OCI-LY7 (cell line): ENCODE data around the gene PDE9A. TPM values are rescaled to one million over a fixed set of nuclear protein-coding genes. Genes with fewer than 3 reads are reported as not detected.

Experiments
- BruUV-seq: library from RNA; stranded (reverse); fragments of 400-500 nt; replicated peaks from 2 replicates; lab custom pipeline; 2021; lab: Mats Ljungman, UMichigan
- CTCF ChIA-PET: fragments of 300-600 bp; sonication (Branson Sonifier 250); formaldehyde crosslinking; loops from one replicate; lab custom pipeline; 2022; ENCODE audit warnings: antibody characterized with exemption; ENCODE audit not compliant: unreplicated experiment; lab: Charles Lee
- POLR2A ChIA-PET: fragments of 300-600 bp; sonication (Branson Sonifier 250); formaldehyde crosslinking; loops from one replicate; lab custom pipeline; 2022; ENCODE audit warnings: antibody characterized with exemption; lab: Charles Lee
- DNase-seq: peaks from one replicate; pipeline ENCODE4 v3.0.0-alpha.2; 2015; ENCODE audit warnings: low spot score
- H2AFZ ChIP-seq: fragments of 200-600 bp; sonication (generic), shearing (Covaris generic); 2 replicates; pipeline ENCODE4 v1.6.1; 2014; ENCODE audit warnings: mild to moderate bottlenecking, antibody characterized with exemption, low read length, moderate library complexity
- H3K27ac ChIP-seq: fragments of 200-600 bp; sonication (generic); 2 replicates; pipeline ENCODE4 v1.5.1; 2014; ENCODE audit warnings: mixed run types, low read depth, mild to moderate bottlenecking, moderate library complexity, low read length, inconsistent platforms; ENCODE audit not compliant: poor library complexity, severe bottlenecking
- H3K36me3 ChIP-seq: fragments of 200-600 bp; sonication (generic); 2 replicates; pipeline ENCODE4 v1.6.1; 2014; ENCODE audit warnings: mild to moderate bottlenecking, antibody characterized with exemption, low read length, moderate library complexity, mixed read lengths; ENCODE audit not compliant: insufficient read depth
- H3K4me1 ChIP-seq: fragments of 200-600 bp; sonication (generic); 2 replicates; pipeline ENCODE4 v1.5.1; 2014; ENCODE audit warnings: mild to moderate bottlenecking, low read length; ENCODE audit not compliant: insufficient read depth, poor library complexity, severe bottlenecking
- H3K4me2 ChIP-seq: fragments of 200-600 bp; sonication (generic); 2 replicates; pipeline ENCODE4 v1.6.1; 2014; ENCODE audit warnings: mild to moderate bottlenecking, low read length
- H3K4me3 ChIP-seq: fragments of 200-600 bp; sonication (generic); 2 replicates; pipeline ENCODE4 v1.5.1; 2014; ENCODE audit warnings: mild to moderate bottlenecking, low read depth, low read length; ENCODE audit not compliant: poor library complexity, severe bottlenecking
- H3K79me2 ChIP-seq: fragments of 200-600 bp; sonication (generic); 2 replicates; pipeline ENCODE4 v1.6.1; 2016; ENCODE audit warnings: low read depth, mild to moderate bottlenecking, low read length, moderate library complexity, mixed read lengths; ENCODE audit not compliant: insufficient read depth
- H3K9me2 ChIP-seq: fragments of 200-600 bp; sonication (generic); 2 replicates; pipeline ENCODE4 v1.6.1; 2016; ENCODE audit warnings: mild to moderate bottlenecking, low read length, mixed read lengths; ENCODE audit not compliant: insufficient read depth
- H3K9me3 ChIP-seq: fragments of 200-600 bp; sonication (generic); 2 replicates; pipeline ENCODE4 v1.6.1; 2014; ENCODE audit warnings: mild to moderate bottlenecking, mixed run types, low read length, mixed read lengths
- H4K20me1 ChIP-seq: fragments of 200-600 bp; sonication (generic); 2 replicates; pipeline ENCODE4 v1.6.1; 2014; ENCODE audit warnings: mild to moderate bottlenecking, antibody characterized with exemption, low read length, moderate library complexity, mixed read lengths; ENCODE audit not compliant: insufficient read depth
- CTCF ChIP-seq: fragments of 200-600 bp; sonication (generic); conservative IDR thresholded peaks from 2 replicates; pipeline ENCODE4 v1.5.1; 2014; ENCODE audit warnings: mild to moderate bottlenecking, antibody characterized with exemption, low read length, moderate library complexity, mixed read lengths
- EZH2phosphoT487 ChIP-seq: fragments of 200-600 bp; sonication (generic); IDR thresholded peaks from 2 replicates; pipeline ENCODE4 v1.6.1; 2018; ENCODE audit warnings: low read depth, borderline replicate concordance, mild to moderate bottlenecking, mixed run types, antibody characterized with exemption, low read length, moderate library complexity, mixed read lengths
- intact Hi-C: fragments of 100-400 bp; cut with micrococcal nuclease; formaldehyde crosslinking; loops from one replicate; pipeline ENCODE4 v1.10.0; 2022; ENCODE audit not compliant: unreplicated experiment
- total RNA-seq, 2 experiments: library from RNA; depleted of rRNA in 1 of 2; stranded (reverse); fragments of >200 nt in 1 of 2; shearing (Covaris generic) in 1 of 2; gene quantifications; 2 replicates each; pipeline ENCODE4 v1.2.3, GENCODE V29; 2014 to 2022

PDE9A gene
- total RNA-seq, 2 experiments from 2014 or later = 11.4 to 22.4 TPM

- Histone ChIP-seq H3K4me2 (no peak overlapping the region), H4K20me1 (no peaks in the 10 kb centered on the region), H3K27ac (no peak overlapping the region), H2AFZ (no peak overlapping the region), H3K4me1 (no peaks in the 10 kb centered on the region), H3K79me2 (no peaks in the 10 kb centered on the region), H3K4me3 (no peak overlapping the region), H3K9me3 (no peaks in the 10 kb centered on the region), H3K36me3 (0 out of 2 replicates have a peak, but pooled peaks cover under 1% of the 10 kb centered on the region), H3K9me2 (no peaks in the 10 kb centered on the region)
- POLR2A ChIA-PET = no interaction called here
- intact Hi-C loops = no loop called here
- TF ChIP-seq EZH2phosphoT487 = no peak
- no peak for TF ChIP-seq CTCF
- DNase-seq = no peak
- no TSS peak for BruUV-seq
- CTCF ChIA-PET = no interaction called here
These were observed 110.4 kb downstream of the PDE9A start for GRCh38 chr21:42763581-42764442.

GRCh38 chr21:42764443-42764760 lies 111.0 kb downstream of the PDE9A start:
- no peaks in the 10 kb centered on the region for H3K9me2 ChIP-seq
- H4K20me1 ChIP-seq = no peaks in the 10 kb centered on the region
- ChIA-PET POLR2A (no interaction called here), CTCF (no interaction called here)
- TF ChIP-seq EZH2phosphoT487 (no peak), CTCF (no peak)
- H3K4me2 ChIP-seq = no peak overlapping the region
- H2AFZ ChIP-seq = no peak overlapping the region
- H3K4me1 ChIP-seq = no peaks in the 10 kb centered on the region
- H3K9me3 ChIP-seq = no peaks in the 10 kb centered on the region
- no peaks in the 10 kb centered on the region for H3K79me2 ChIP-seq
- 0 out of 2 replicates have a peak, but pooled peaks cover 5% of the 10 kb centered on the region for H3K36me3 ChIP-seq
- no peak overlapping the region for H3K4me3 ChIP-seq
- BruUV-seq = no TSS peak
- DNase-seq = no peak
- intact Hi-C loops = no loop called here
- H3K27ac ChIP-seq = no peak overlapping the region

- H3K4me2 ChIP-seq = no peak overlapping the region
- no peak for DNase-seq
- BruUV-seq = no TSS peak
- POLR2A ChIA-PET = no interaction called here
- H2AFZ ChIP-seq = no peak overlapping the region
- no peaks in the 10 kb centered on the region for H3K9me2 ChIP-seq
- TF ChIP-seq CTCF = no peak
- no peak for TF ChIP-seq EZH2phosphoT487
- H3K4me1 ChIP-seq = no peaks in the 10 kb centered on the region
- intact Hi-C loops = no loop called here
- H3K79me2 ChIP-seq = no peaks in the 10 kb centered on the region
- no peaks in the 10 kb centered on the region for H4K20me1 ChIP-seq
- CTCF ChIA-PET = no interaction called here
- no peak overlapping the region for H3K4me3 ChIP-seq
- no peaks in the 10 kb centered on the region for H3K9me3 ChIP-seq
- H3K36me3 ChIP-seq = 0 out of 2 replicates have a peak, but pooled peaks cover 9% of the 10 kb centered on the region
- H3K27ac ChIP-seq = no peak overlapping the region
These were observed 111.5 kb downstream of the PDE9A start for GRCh38 chr21:42764883-42765282.
